HFFc6 (cell line): ENCODE results near the gene ADGRL2. TPM values are rescaled to one million over a fixed set of nuclear protein-coding genes. Genes with fewer than 3 reads are reported as not detected.

ENCODE experiments used
- DNase-seq: peaks from one replicate; pipeline ENCODE4 v3.0.0-alpha.2; 2018
- H3K27ac Mint-ChIP-seq: 2 replicates; pipeline ENCODE4 v1.8.0; 2020; ENCODE audit warnings: mild to moderate bottlenecking, mixed read lengths
- H3K27me3 Mint-ChIP-seq: 2 replicates; pipeline ENCODE4 v1.8.0; 2021; ENCODE audit warnings: mild to moderate bottlenecking, moderate library complexity, mixed read lengths; ENCODE audit not compliant: insufficient read depth
- H3K36me3 Mint-ChIP-seq: 2 replicates; pipeline ENCODE4 v1.8.0; 2021; ENCODE audit warnings: low read depth, mixed read lengths
- H3K4me1 Mint-ChIP-seq: 2 replicates; pipeline ENCODE4 v1.8.0; 2020; ENCODE audit warnings: low read depth, mixed read lengths
- H3K4me3 Mint-ChIP-seq: 2 replicates; pipeline ENCODE4 v1.8.0; 2020; ENCODE audit warnings: mild to moderate bottlenecking, moderate library complexity, mixed read lengths
- H3K9me3 Mint-ChIP-seq: 2 replicates; pipeline ENCODE4 v1.8.0; 2020; ENCODE audit warnings: mild to moderate bottlenecking, mixed read lengths
- CTCF ChIP-seq: fragments of 200-600 bp; sonication (generic); IDR thresholded peaks from 2 replicates; pipeline ENCODE4 v1.5.0; 2021; ENCODE audit warnings: antibody characterized with exemption, mild to moderate bottlenecking
- total RNA-seq, 6 experiments: library from RNA; stranded (reverse); fragmentation: NEBNext Ultra II Directional; extraction: Animal tissue kit (Norgen Biotek cat#: 25700); gene quantifications; 2 replicates in 1 of 6; 3 replicates in 5 of 6; pipeline ENCODE4 v1.2.3, GENCODE V29; 2021

ADGRL2 gene
- total RNA-seq, 6 experiments from 2014 or later = 2.1 to 11.1 (median 2.8) TPM

GRCh38 chr1:81887421-81888144, 86.8 kb downstream of the ADGRL2 start:
- no peak for TF ChIP-seq CTCF
- H3K4me1 Mint-ChIP-seq = peaks cover 8% of the 10 kb centered on the region; the same call in 1 of the 2 replicates
- no peaks in the 10 kb centered on the region for H3K36me3 Mint-ChIP-seq
- H3K27me3 Mint-ChIP-seq = no peaks in the 10 kb centered on the region
- no peak for DNase-seq
- H3K27ac Mint-ChIP-seq = no peak overlapping the region
- no peak overlapping the region for H3K4me3 Mint-ChIP-seq
- no peaks in the 10 kb centered on the region; the same call in 1 of the 2 replicates for H3K9me3 Mint-ChIP-seq

GRCh38 chr1:81889166-81889565, 88.4 kb downstream of the ADGRL2 start:
- H3K27me3 Mint-ChIP-seq = no peaks in the 10 kb centered on the region
- H3K4me3 Mint-ChIP-seq = no peak overlapping the region
- H3K9me3 Mint-ChIP-seq = no peaks in the 10 kb centered on the region; the same call in 1 of the 2 replicates
- H3K4me1 Mint-ChIP-seq = peaks cover 8% of the 10 kb centered on the region; the same call in 1 of the 2 replicates
- no peak for TF ChIP-seq CTCF
- no peak for DNase-seq
- H3K27ac Mint-ChIP-seq = no peak overlapping the region
- no peaks in the 10 kb centered on the region for H3K36me3 Mint-ChIP-seq

- no peak overlapping the region for H3K27ac Mint-ChIP-seq
- no peak for DNase-seq
- H3K4me1 Mint-ChIP-seq = no peaks in the 10 kb centered on the region
- no peaks in the 10 kb centered on the region for H3K27me3 Mint-ChIP-seq
- H3K4me3 Mint-ChIP-seq = no peak overlapping the region
- TF ChIP-seq CTCF = no peak
- no peaks in the 10 kb centered on the region; the same call in 1 of the 2 replicates for H3K9me3 Mint-ChIP-seq
- H3K36me3 Mint-ChIP-seq = no peaks in the 10 kb centered on the region
Measured at GRCh38 chr1:81894867-81895266, 94.1 kb downstream of the ADGRL2 start.

GRCh38 chr1:81899214-81899821, 98.6 kb downstream of the ADGRL2 start:
- no peak for DNase-seq
- H3K36me3 Mint-ChIP-seq = no peaks in the 10 kb centered on the region
- H3K4me3 Mint-ChIP-seq = no peak overlapping the region
- H3K4me1 Mint-ChIP-seq = no peaks in the 10 kb centered on the region
- no peak for TF ChIP-seq CTCF
- H3K9me3 Mint-ChIP-seq = peaks cover 4% of the 10 kb centered on the region; the same call in 1 of the 2 replicates
- H3K27me3 Mint-ChIP-seq = no peaks in the 10 kb centered on the region
- no peak overlapping the region for H3K27ac Mint-ChIP-seq

GRCh38 chr1:81907575-81907974, 106.8 kb downstream of the ADGRL2 start:
- H3K4me3 Mint-ChIP-seq = no peak overlapping the region
- no peaks in the 10 kb centered on the region for H3K27me3 Mint-ChIP-seq
- peaks cover 4% of the 10 kb centered on the region; the same call in 1 of the 2 replicates for H3K9me3 Mint-ChIP-seq
- no peak for TF ChIP-seq CTCF
- no peaks in the 10 kb centered on the region for H3K4me1 Mint-ChIP-seq
- no peaks in the 10 kb centered on the region for H3K36me3 Mint-ChIP-seq
- no peak overlapping the region for H3K27ac Mint-ChIP-seq
- no peak for DNase-seq
